IPS-18a (cell line): ENCODE results near the gene CENPVL2.
"Not testable (repeated sequence)": the region's sequence is repeated elsewhere in the genome, so short reads cannot be mapped to it uniquely, and the experiment has no call there.

Experiments used
- H3K27ac ChIP-seq: one replicate; pipeline ENCODE4 v1.5.1; 2013; ENCODE audit warnings: low read length
- H3K27me3 ChIP-seq: one replicate; pipeline ENCODE4 v1.6.1; 2013; ENCODE audit warnings: mild to moderate bottlenecking, low read length; ENCODE audit not compliant: control insufficient read depth, insufficient read depth
- H3K36me3 ChIP-seq: one replicate; pipeline ENCODE4 v1.6.1; 2013; ENCODE audit warnings: low read depth, low read length; ENCODE audit not compliant: control insufficient read depth
- H3K4me1 ChIP-seq: one replicate; pipeline ENCODE4 v1.6.1; 2013; ENCODE audit warnings: low read depth, low read length; ENCODE audit not compliant: control insufficient read depth
- H3K4me3 ChIP-seq: one replicate; pipeline ENCODE4 v1.5.1; 2013; ENCODE audit warnings: low read length
- H3K9ac ChIP-seq: one replicate; pipeline ENCODE4 v1.6.1; 2013; ENCODE audit warnings: mild to moderate bottlenecking, low read length, moderate library complexity
- H3K9me3 ChIP-seq: one replicate; pipeline ENCODE4 v1.6.1; 2013; ENCODE audit warnings: low read depth, low read length; ENCODE audit not compliant: control insufficient read depth

The CENPVL2 gene

DNA sequence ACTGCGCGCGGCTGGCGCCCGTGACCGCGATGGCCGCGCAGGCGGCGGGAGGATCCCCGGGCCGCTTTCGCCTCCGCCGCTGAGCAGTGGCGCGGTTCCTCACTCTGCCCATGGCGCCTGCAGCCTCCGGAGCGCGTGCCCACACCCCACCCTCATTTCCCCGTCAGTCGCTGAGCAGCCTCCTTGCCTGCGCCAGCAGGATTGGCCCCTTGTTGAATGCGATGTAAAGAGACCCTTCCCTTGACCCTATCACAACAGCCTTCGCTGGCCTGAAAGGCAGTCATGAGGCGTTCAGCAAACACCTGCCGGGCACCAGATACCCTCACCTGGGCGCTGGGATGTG lies at the start of gene CENPVL2:
TSS of gene CENPVL2 (minus strand) at position 112 of the 343 bp plus-strand sequence. CDS start at position 112, 0 bp downstream.
- not testable (repeated sequence) for H3K4me3 ChIP-seq, H3K9ac ChIP-seq, H3K27me3 ChIP-seq, H3K27ac ChIP-seq, H3K36me3 ChIP-seq, H3K9me3 ChIP-seq, H3K4me1 ChIP-seq

DNA sequence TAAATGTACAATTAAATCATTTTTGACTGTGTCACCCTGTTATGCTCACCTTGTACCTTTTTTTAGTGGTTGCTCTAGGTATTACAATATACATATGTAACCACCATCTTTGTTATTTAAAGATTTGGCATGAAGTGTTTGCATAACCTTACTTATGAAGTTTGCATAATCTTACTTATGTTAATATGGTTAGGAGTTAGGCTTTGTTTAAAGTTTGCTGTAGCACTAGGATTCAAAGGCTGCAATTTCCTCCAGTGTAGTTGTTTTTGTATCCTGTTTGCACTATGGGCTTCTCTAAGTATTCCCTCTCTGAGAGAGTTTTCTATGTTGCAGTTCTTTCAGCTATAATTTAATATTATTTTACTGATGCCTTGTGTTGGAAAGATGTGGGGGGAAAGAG lies 45.6 kb upstream of the CENPVL2 start:
- Histone ChIP-seq H3K27me3 (peaks cover 11% of the 10 kb centered on the region), H3K9me3 (peaks cover 5% of the 10 kb centered on the region), H3K4me1 (peaks cover 3% of the 10 kb centered on the region), H3K4me3 (peak overlapping the region; percentile 21), H3K36me3 (no peaks in the 10 kb centered on the region), H3K9ac (no peak overlapping the region), H3K27ac (no peak overlapping the region)

DNA sequence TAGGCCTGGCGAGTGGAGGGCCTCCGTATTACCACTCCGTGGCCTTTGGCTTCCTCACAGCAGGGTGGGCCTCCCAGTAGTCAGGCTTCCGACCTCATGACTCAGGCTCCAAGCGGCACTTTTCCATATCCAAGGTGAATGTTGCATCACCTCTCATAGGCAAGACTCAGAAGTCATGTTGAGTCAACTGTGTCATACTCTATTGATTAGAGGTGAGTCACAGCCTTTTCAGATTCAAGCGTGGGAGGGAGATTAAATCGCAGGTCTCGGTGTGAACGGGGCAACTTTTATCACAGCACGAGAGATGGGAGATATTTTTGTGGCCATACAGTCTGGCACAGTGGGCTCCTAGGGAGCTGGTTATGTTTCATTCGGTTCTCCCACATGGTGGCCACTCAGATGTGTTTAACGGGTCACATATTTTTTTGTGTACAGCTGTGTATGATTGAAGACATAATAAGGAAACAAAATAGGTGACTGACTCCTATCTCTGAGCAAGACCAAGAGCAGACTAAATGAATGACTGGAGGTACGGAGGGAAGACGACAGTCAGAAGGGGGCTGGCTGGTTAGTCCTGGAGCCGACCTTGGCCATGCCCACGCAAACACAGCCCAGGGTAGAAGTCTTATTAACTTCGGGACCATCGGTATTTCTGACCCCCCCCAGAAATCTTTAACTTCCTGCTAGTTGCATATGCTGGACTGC lies 30.5 kb upstream of the CENPVL2 start:
- not testable (repeated sequence) for H3K36me3 ChIP-seq, H3K27ac ChIP-seq, H3K9ac ChIP-seq

DNA sequence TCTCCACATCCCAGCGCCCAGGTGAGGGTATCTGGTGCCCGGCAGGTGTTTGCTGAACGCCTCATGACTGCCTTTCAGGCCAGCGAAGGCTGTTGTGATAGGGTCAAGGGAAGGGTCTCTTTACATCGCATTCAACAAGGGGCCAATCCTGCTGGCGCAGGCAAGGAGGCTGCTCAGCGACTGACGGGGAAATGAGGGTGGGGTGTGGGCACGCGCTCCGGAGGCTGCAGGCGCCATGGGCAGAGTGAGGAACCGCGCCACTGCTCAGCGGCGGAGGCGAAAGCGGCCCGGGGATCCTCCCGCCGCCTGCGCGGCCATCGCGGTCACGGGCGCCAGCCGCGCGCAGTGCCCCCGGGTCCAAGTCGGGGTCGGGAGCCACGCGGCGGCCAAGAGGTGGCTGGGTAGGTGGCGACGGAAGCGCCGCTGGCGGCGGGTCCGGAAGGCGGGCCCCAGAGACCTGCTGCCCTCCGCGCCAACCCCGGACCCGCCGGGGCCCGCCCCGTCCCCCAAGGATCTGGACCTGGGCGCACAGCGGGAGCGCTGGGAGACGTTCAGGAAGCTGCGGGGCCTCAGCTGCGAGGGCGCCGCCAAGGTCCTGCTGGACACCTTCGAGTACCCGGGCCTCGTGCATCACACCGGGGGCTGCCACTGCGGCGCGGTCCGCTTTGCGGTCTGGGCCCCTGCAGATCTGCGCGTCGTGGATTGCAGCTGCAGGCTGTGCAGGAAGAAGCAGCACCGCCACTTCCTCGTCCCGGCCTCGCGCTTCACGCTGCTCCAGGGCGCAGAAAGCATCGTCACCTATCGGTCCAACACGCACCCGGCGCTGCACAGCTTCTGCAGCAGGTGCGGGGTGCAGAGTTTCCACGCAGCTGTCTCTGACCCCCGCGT lies 27.9 kb upstream of the CENPVL2 start, which contains the start of gene CENPVL1:
TSS of gene CENPVL1 (plus strand) at position 236 of the 888 bp plus-strand sequence. CDS start at position 236, 0 bp downstream.
- H3K27ac ChIP-seq, H3K27me3 ChIP-seq, H3K9me3 ChIP-seq: not testable (repeated sequence)

More for the DNA sequence above, 30.5 kb upstream of the CENPVL2 start:
- not testable (repeated sequence) for H3K4me1 ChIP-seq, H3K9me3 ChIP-seq, H3K27me3 ChIP-seq, H3K4me3 ChIP-seq

DNA sequence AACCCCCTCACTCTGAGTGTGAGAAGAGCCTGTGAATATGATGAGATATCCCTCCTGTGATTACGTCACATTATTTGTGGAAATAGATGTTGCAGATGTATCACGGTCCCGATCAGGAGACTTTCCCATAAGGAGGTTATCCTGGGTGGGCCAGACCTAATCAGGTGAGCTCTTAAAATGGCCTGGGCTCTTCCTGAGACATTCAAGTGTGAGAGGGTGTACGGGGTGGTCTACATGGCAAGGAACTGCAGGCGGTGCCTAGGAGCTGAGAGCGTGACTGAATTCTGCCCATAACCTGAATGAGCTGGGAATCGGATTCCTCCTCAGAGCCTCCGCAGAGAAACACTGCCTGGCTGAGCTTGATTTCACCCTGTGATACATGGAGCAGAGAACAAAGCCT lies 14.8 kb upstream of the CENPVL2 start:
- Histone ChIP-seq H3K4me3 (no peak overlapping the region), H3K9ac (no peak overlapping the region), H3K27me3 (no peaks in the 10 kb centered on the region), H3K36me3 (no peaks in the 10 kb centered on the region), H3K9me3 (peaks cover 13% of the 10 kb centered on the region), H3K27ac (no peak overlapping the region), H3K4me1 (no peaks in the 10 kb centered on the region)

More for the DNA sequence above, 27.9 kb upstream of the CENPVL2 start, which contains the start of gene CENPVL1:
- not testable (repeated sequence) for H3K9ac ChIP-seq, H3K4me1 ChIP-seq, H3K36me3 ChIP-seq, H3K4me3 ChIP-seq

DNA sequence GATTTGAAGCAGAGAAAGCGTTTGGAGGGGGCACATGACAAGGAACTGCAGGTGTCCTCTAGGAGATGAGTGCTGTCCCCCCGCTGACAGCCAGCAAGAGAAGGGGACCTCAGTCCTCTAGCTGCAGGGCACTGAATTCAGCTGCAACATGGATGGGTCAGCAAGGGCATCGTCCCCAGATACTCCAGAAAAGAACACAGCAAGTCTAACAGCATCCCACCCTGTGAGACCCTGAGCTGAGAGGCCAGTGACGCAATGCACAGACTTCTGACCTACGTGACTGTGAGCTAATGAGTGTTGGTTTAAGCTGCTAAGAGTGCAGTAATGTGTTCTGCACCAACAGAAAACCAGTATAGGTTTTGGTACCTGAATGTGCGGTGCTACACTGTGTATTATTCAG lies 11.6 kb upstream of the CENPVL2 start:
- Histone ChIP-seq H3K4me1 (no peaks in the 10 kb centered on the region), H3K4me3 (no peak overlapping the region), H3K27me3 (no peaks in the 10 kb centered on the region), H3K9me3 (peaks cover 13% of the 10 kb centered on the region), H3K27ac (no peak overlapping the region), H3K9ac (no peak overlapping the region), H3K36me3 (no peaks in the 10 kb centered on the region)

DNA sequence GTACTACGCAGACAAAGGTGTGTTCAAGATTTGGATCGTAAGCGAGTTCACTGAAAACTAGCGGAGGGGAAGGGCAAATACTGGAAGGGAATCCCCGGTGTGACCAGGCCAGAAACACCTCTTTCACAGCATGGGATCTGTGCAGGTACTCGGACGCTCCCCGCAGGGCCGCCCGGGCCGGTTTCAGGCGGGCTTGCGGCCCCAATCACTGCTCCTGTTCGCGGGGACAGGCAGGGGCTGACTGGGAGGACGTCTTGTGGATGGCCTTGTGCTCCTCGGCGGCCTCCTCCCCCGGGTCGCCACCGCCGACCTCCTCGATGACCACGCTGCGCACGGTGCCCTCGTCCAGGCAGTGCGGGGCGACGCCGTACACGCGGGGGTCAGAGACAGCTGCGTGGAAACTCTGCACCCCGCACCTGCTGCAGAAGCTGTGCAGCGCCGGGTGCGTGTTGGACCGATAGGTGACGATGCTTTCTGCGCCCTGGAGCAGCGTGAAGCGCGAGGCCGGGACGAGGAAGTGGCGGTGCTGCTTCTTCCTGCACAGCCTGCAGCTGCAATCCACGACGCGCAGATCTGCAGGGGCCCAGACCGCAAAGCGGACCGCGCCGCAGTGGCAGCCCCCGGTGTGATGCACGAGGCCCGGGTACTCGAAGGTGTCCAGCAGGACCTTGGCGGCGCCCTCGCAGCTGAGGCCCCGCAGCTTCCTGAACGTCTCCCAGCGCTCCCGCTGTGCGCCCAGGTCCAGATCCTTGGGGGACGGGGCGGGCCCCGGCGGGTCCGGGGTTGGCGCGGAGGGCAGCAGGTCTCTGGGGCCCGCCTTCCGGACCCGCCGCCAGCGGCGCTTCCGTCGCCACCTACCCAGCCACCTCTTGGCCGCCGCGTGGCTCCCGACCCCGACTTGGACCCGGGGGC lies 567 bp downstream of the CENPVL2 start:
- not testable (repeated sequence) for H3K4me1 ChIP-seq, H3K9me3 ChIP-seq, H3K27me3 ChIP-seq, H3K27ac ChIP-seq, H3K9ac ChIP-seq, H3K36me3 ChIP-seq, H3K4me3 ChIP-seq

DNA sequence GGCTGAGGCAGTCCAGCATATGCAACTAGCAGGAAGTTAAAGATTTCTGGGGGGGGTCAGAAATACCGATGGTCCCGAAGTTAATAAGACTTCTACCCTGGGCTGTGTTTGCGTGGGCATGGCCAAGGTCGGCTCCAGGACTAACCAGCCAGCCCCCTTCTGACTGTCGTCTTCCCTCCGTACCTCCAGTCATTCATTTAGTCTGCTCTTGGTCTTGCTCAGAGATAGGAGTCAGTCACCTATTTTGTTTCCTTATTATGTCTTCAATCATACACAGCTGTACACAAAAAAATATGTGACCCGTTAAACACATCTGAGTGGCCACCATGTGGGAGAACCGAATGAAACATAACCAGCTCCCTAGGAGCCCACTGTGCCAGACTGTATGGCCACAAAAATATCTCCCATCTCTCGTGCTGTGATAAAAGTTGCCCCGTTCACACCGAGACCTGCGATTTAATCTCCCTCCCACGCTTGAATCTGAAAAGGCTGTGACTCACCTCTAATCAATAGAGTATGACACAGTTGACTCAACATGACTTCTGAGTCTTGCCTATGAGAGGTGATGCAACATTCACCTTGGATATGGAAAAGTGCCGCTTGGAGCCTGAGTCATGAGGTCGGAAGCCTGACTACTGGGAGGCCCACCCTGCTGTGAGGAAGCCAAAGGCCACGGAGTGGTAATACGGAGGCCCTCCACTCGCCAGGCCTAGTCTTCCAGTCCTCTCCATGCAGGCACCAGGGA lies 2.8 kb downstream of the CENPVL2 start:
- H3K27ac ChIP-seq, H3K4me1 ChIP-seq, H3K27me3 ChIP-seq, H3K4me3 ChIP-seq, H3K9ac ChIP-seq, H3K36me3 ChIP-seq, H3K9me3 ChIP-seq: not testable (repeated sequence)

DNA sequence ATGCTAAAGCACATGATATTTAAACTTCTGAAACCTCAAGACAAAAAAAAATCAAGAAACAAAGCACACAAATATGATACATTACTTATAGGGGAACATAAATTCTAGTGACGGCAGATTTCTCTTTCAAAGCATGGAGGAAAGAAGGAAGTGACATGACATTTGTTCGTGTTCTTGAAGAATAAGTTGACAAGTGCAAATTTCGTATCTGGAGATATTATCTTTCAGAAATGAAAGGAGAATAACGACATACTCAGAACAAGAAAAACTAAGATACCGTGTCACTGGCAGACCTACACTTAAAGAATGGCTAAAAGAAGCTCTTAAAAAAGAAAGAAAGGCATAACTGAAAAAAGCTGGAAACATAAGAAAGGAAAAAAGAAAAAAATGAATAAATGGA lies 16.6 kb downstream of the CENPVL2 start:
- Histone ChIP-seq H3K9me3 (peaks cover 9% of the 10 kb centered on the region), H3K27me3 (no peaks in the 10 kb centered on the region)

DNA sequence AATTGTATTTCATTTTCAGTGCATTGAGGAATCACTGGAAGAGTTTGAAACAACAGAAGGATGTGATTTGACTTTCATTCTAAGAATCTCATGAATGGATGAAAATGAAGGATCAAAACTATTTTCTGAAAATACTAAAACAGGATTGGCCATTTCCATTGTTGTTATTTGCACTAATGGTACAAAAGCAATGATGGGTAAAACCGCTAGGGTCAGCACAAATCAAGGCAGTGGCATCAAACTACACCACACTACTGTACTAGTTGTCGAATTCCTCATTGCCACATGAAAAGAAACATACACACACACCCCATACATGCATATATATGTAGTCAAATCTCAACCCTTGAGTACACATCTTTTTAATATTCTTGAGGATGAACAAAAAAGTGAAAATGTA lies 39.3 kb downstream of the CENPVL2 start:
- no peak overlapping the region for H3K27ac ChIP-seq
- no peaks in the 10 kb centered on the region for H3K27me3 ChIP-seq
- no peaks in the 10 kb centered on the region for H3K4me1 ChIP-seq
- no peaks in the 10 kb centered on the region for H3K36me3 ChIP-seq
- no peak overlapping the region for H3K9ac ChIP-seq
- peaks cover 10% of the 10 kb centered on the region for H3K9me3 ChIP-seq
- no peak overlapping the region for H3K4me3 ChIP-seq

More for the DNA sequence above, 16.6 kb downstream of the CENPVL2 start:
- no peaks in the 10 kb centered on the region for H3K4me1 ChIP-seq
- H3K27ac ChIP-seq, result no peak overlapping the region
- no peak overlapping the region for H3K9ac ChIP-seq
- no peak overlapping the region for H3K4me3 ChIP-seq
- no peaks in the 10 kb centered on the region for H3K36me3 ChIP-seq
